K562 (cell line): ENCODE measurements around the gene PCNX3. TPM values are rescaled to one million over a fixed set of nuclear protein-coding genes. Genes with fewer than 3 reads are reported as not detected.

ENCODE experiments used
- ARID4B ChIP-seq: sonication (generic); formaldehyde crosslinking; IDR thresholded peaks from 2 replicates; pipeline ENCODE4 v1.8.0; 2022; ENCODE audit warnings: mild to moderate bottlenecking, missing genetic modification reagents
- ATF3 ChIP-seq, 2 experiments: fragments of 450-650 bp in 1 of 2; sonication (generic) in 1 of 2; formaldehyde crosslinking in 1 of 2; IDR thresholded peaks in 1 of 2; conservative IDR thresholded peaks in 1 of 2; 2 replicates each; pipeline versions ENCODE4 v1.6.1 to v1.8.1; 2016 to 2023; ENCODE audit warnings: mild to moderate bottlenecking in 2 of 2, moderate library complexity in 2 of 2, inconsistent platforms in 1 of 2, missing genetic modification reagents in 1 of 2
- BRD9 ChIP-seq: fragments of 450-650 bp; IDR thresholded peaks from 2 replicates; pipeline ENCODE4 v1.6.1; 2018; ENCODE audit warnings: low read depth; ENCODE audit not compliant: partially characterized antibody
- E2F8 ChIP-seq: fragments of 450-650 bp; IDR thresholded peaks from 2 replicates; pipeline ENCODE4 v1.7.1; 2018; ENCODE audit warnings: mild to moderate bottlenecking, low read depth; ENCODE audit not compliant: partially characterized antibody
- KLF16 ChIP-seq: IDR thresholded peaks from 2 replicates; pipeline ENCODE4 v1.6.1; 2016; ENCODE audit warnings: antibody characterized with exemption
- MAZ ChIP-seq, 2 experiments: fragments of 450-650 bp in 1 of 2; sonication (generic) in 1 of 2; formaldehyde crosslinking; IDR thresholded peaks in 1 of 2; conservative IDR thresholded peaks in 1 of 2; 2 replicates each; pipeline versions ENCODE4 v1.4.0 to v1.5.0; 2020; ENCODE audit warnings: mild to moderate bottlenecking in 1 of 2, missing genetic modification reagents in 1 of 2
- MYC ChIP-seq, 2 experiments: fragments of 250-450 bp in 1 of 2; sonication (Bioruptor Pico) in 1 of 2; IDR thresholded peaks; 2 replicates each; pipeline versions ENCODE4 v1.5.1 to v1.6.1; 2012 to 2021; ENCODE audit warnings: low read depth in 2 of 2, borderline replicate concordance in 1 of 2, improper control_type of control experiment in 1 of 2, low read length in 1 of 2, mild to moderate bottlenecking in 1 of 2, moderate library complexity in 1 of 2
- OTX1 ChIP-seq: fragments of 450-650 bp; formaldehyde crosslinking; IDR thresholded peaks from 2 replicates; pipeline ENCODE4 v1.4.0; 2022; ENCODE audit warnings: mild to moderate bottlenecking
- POU5F1 ChIP-seq: fragments of 150-350 bp; IDR thresholded peaks from 2 replicates; pipeline ENCODE4 v1.6.1; 2014; ENCODE audit warnings: borderline replicate concordance, low read length, low read depth, mild to moderate bottlenecking; ENCODE audit not compliant: partially characterized antibody
- SIN3A ChIP-seq, 2 experiments: fragments of 150-350 bp in 1 of 2; IDR thresholded peaks; 2 replicates each; pipeline ENCODE4 v1.6.1; 2011 to 2016; ENCODE audit warnings: borderline replicate concordance in 2 of 2, low read depth in 2 of 2, low read length in 2 of 2, mild to moderate bottlenecking in 2 of 2, moderate library complexity in 2 of 2; ENCODE audit not compliant: control insufficient read depth in 1 of 2
- ZNF512 ChIP-seq: IDR thresholded peaks from 2 replicates; pipeline ENCODE4 v1.6.1; 2016; ENCODE audit warnings: missing genetic modification characterization, missing compliant biosample characterization
- ZNF780A ChIP-seq: fragments of 250-450 bp; sonication (Bioruptor Pico); IDR thresholded peaks from 2 replicates; pipeline ENCODE4 v1.5.0; 2021; ENCODE audit warnings: mild to moderate bottlenecking
- polyA plus RNA-seq, 8 experiments: library from polyadenylated mRNA; depleted of rRNA in 4 of 8; stranded (reverse) in 5 of 8; unstranded in 3 of 8; fragments of >200 nt; fragmentation: Nextera tagmentation in 2 of 8; fragmentation: Illumina TruSeq in 1 of 8; extraction: Ambion mirVana in 2 of 8; extraction: Trizol in 1 of 8; gene quantifications; 2 replicates each; pipeline versions ENCODE4 v1.2.1 to v1.2.3, GENCODE V29; 2011 to 2014; ENCODE audit warnings: inconsistent platforms in 1 of 8, missing spikeins in 1 of 8
- total RNA-seq, 7 experiments: library from RNA; depleted of rRNA in 6 of 7; stranded (reverse); fragments of >200 nt in 6 of 7; fragmentation: Illumina TruSeq in 2 of 7; extraction: Trizol in 2 of 7; gene quantifications; 2 replicates each; pipeline versions ENCODE4 v1.2.1 to v1.2.3, GENCODE V29; 2011 to 2021; ENCODE audit warnings: low replicate concordance in 1 of 7
- TF ChIP-seq, protein P1 (sequence below): IDR thresholded peaks from 2 replicates; pipeline ENCODE4 v1.6.1; 2014; ENCODE audit warnings: antibody characterized with exemption

PCNX3 gene
- total and polyA plus RNA-seq, 9 of the 15 experiments (the other 6 are each of a cell fraction or from before 2014, with no cell fraction given), result 0.11 to 47.8 (median 12.8) TPM

DNA sequence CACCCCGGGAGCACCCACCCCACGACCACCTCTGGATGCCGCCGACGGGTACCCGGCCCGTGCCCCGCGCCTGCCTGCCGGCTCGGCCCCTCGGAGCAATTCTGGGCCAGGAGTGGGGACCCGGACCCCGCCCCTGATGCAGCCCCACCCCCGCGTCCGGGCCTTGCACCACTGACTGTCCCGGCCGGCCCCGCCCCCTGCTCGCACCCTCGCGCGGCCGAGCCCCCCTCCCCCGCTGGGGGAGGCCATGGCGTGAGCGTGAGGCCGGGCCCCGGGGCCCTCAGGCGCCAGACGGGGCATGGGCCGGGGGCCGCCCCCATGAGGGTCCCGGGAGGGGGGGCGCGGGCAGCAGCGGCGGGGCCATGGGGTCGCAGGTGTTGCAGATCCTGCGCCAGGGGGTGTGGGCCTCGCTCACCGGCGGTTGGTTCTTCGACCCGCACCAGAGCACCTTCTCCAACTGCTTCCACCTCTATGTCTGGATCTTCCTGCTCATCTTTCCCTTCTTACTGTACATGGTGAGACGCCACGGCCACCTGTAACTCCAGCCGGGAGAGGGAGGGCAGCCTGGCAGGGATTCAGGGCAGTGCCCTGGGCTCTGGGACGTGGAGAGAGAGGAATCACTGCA is 486 bp downstream of the PCNX3 start (continued):
- peak in 1 of 2 experiments; percentile 45; a peak in 1 of 4 replicates for TF ChIP-seq SIN3A (IDR thresholded peaks at IDR 0.05; ENCODE audit: borderline replicate concordance in 2 of 2, control insufficient read depth in 1 of 2, low read depth in 2 of 2, low read length in 2 of 2)
- TF ChIP-seq BRD9, result no peak
- TF ChIP-seq ARID4B (CRISPR knock-in tag), result peak; percentile 77
- TF ChIP-seq ZNF780A (CRISPR knock-in tag), result no peak
- TF ChIP-seq E2F8, result no peak
- no peak for TF ChIP-seq ZNF512 (tag)
- no peak for TF ChIP-seq OTX1
- TF ChIP-seq ATF3 (IDR thresholded peaks at IDR 0.05), result no peak
- no peak for TF ChIP-seq ATF3 (CRISPR knock-in tag; conservative IDR thresholded peaks at IDR 0.05)
- TF ChIP-seq MAZ (CRISPR knock-in tag; conservative IDR thresholded peaks at IDR 0.05 in 1 of 2, IDR thresholded peaks at IDR 0.05 in 1 of 2), result 0 out of 4 replicates have a peak, but pooled peaks of 1 of the 2 experiments have one; percentile 12
- peak; percentile 5; the same call in 1 of the 2 replicates for TF ChIP-seq MYC (IDR thresholded peaks at IDR 0.05; ENCODE audit: low read depth, low read length)
- no peak for TF ChIP-seq MYC (CRISPR knock-in tag; IDR thresholded peaks at IDR 0.05; ENCODE audit: borderline replicate concordance, low read depth)
- no peak for TF ChIP-seq KLF16
- TF ChIP-seq, protein P1, sequence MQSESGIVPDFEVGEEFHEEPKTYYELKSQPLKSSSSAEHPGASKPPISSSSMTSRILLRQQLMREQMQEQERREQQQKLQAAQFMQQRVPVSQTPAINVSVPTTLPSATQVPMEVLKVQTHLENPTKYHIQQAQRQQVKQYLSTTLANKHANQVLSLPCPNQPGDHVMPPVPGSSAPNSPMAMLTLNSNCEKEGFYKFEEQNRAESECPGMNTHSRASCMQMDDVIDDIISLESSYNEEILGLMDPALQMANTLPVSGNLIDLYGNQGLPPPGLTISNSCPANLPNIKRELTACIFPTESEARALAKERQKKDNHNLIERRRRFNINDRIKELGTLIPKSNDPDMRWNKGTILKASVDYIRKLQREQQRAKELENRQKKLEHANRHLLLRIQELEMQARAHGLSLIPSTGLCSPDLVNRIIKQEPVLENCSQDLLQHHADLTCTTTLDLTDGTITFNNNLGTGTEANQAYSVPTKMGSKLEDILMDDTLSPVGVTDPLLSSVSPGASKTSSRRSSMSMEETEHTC, result no peak
- TF ChIP-seq POU5F1, result no peak
